AG04450 (cell line): ENCODE results near the gene TMEM221. TPM values are rescaled to one million over a fixed set of nuclear protein-coding genes. Genes with fewer than 3 reads are reported as not detected.

ENCODE experiments used
- CTCF ChIA-PET: fragments of 300-600, 350-600 bp; formaldehyde crosslinking; extraction: SDS; loops from one replicate; lab custom pipeline; 2022; ENCODE audit warnings: antibody characterized with exemption, inconsistent platforms; lab: Charles Lee
- POLR2A ChIA-PET: fragments of 350-600 bp; formaldehyde crosslinking; extraction: SDS; loops from one replicate; lab custom pipeline; 2021; ENCODE audit warnings: antibody characterized with exemption, inconsistent platforms; lab: Yijun Ruan, JAX
- DNase-seq: peaks from one replicate; pipeline ENCODE4 v3.0.0-alpha.2; 2011; ENCODE audit warnings: low read depth, low spot score
- H3K27ac ChIP-seq: one replicate; pipeline ENCODE4 v1.5.1; 2012; ENCODE audit warnings: low read depth, low read length, control low read depth
- H3K27me3 ChIP-seq: one replicate; pipeline ENCODE4 v1.6.0; 2012; ENCODE audit warnings: low read length; ENCODE audit not compliant: control insufficient read depth, insufficient read depth
- H3K4me3 ChIP-seq: 2 replicates; pipeline ENCODE4 v1.5.1; 2011; ENCODE audit warnings: mild to moderate bottlenecking, low read depth, low read length, control low read depth
- H3K9me3 ChIP-seq: 2 replicates; pipeline ENCODE4 v1.5.1; 2012; ENCODE audit warnings: low read length; ENCODE audit not compliant: control insufficient read depth, insufficient read depth
- CTCF ChIP-seq: IDR thresholded peaks from 2 replicates; pipeline ENCODE4 v1.5.1; 2011; ENCODE audit warnings: low read depth, low read length, control low read depth, inconsistent platforms
- polyA plus RNA-seq: library from polyadenylated mRNA; depleted of rRNA; stranded (reverse); fragments of >200 nt; gene quantifications from 2 replicates; pipeline ENCODE4 v1.2.3, GENCODE V29; 2011

TMEM221 gene
- polyA plus RNA-seq, 1 experiment, result 0.05 TPM

- H3K27me3 ChIP-seq, result no peaks in the 10 kb centered on the region
- H3K9me3 ChIP-seq, result no peaks in the 10 kb centered on the region; the same call in 1 of the 2 replicates
- no peak for TF ChIP-seq CTCF
- no peak overlapping the region for H3K27ac ChIP-seq
- no peak overlapping the region for H3K4me3 ChIP-seq
- no peak for DNase-seq
- ChIA-PET POLR2A (no interaction called here), CTCF (interaction anchor here (0.7 to 1.1 kb wide), 2 partner anchors 9 to 21 kb away, joined by 3 read pairs; no protein-coding TSS in a partner anchor)
These were observed 39.0 kb upstream of the TMEM221 start for GRCh38 chr19:17487284-17488121.

- ChIA-PET CTCF (no interaction called here), POLR2A (no interaction called here)
- H3K27ac ChIP-seq, result no peak overlapping the region
- TF ChIP-seq CTCF, result no peak
- H3K4me3 ChIP-seq, result no peak overlapping the region
- DNase-seq, result no peak
- H3K27me3 ChIP-seq, result no peaks in the 10 kb centered on the region
- H3K9me3 ChIP-seq, result no peaks in the 10 kb centered on the region; the same call in 1 of the 2 replicates
These were observed 38.2 kb upstream of the TMEM221 start for GRCh38 chr19:17486545-17487240.

GRCh38 chr19:17484520-17485185 lies 36.2 kb upstream of the TMEM221 start:
- TF ChIP-seq CTCF, result no peak
- H3K27ac ChIP-seq, result no peak overlapping the region
- no peak overlapping the region for H3K4me3 ChIP-seq
- no peaks in the 10 kb centered on the region for H3K27me3 ChIP-seq
- no peaks in the 10 kb centered on the region; the same call in 1 of the 2 replicates for H3K9me3 ChIP-seq
- CTCF ChIA-PET, result interaction anchor here (1.2 kb wide), 1 partner anchor 12 kb away, joined by 3 read pairs; no protein-coding TSS in a partner anchor
- POLR2A ChIA-PET, result no interaction called here
- DNase-seq, result no peak

- ChIA-PET CTCF (no interaction called here), POLR2A (no interaction called here)
- no peak for DNase-seq
These were observed 35.1 kb upstream of the TMEM221 start for GRCh38 chr19:17483605-17484002.

More at GRCh38 chr19:17483605-17484002, 35.1 kb upstream of the TMEM221 start:
- H3K27ac ChIP-seq, result no peak overlapping the region
- no peaks in the 10 kb centered on the region; the same call in 1 of the 2 replicates for H3K9me3 ChIP-seq
- H3K4me3 ChIP-seq, result no peak overlapping the region
- no peaks in the 10 kb centered on the region for H3K27me3 ChIP-seq
- no peak for TF ChIP-seq CTCF
